ENCODE results near the gene MAFF. TPM values are rescaled to one million over a fixed set of nuclear protein-coding genes. Genes with fewer than 3 reads are reported as not detected.

MAFF gene
- total RNA-seq, 1 experiment from 2014 or later = 6.4 TPM

DNA sequence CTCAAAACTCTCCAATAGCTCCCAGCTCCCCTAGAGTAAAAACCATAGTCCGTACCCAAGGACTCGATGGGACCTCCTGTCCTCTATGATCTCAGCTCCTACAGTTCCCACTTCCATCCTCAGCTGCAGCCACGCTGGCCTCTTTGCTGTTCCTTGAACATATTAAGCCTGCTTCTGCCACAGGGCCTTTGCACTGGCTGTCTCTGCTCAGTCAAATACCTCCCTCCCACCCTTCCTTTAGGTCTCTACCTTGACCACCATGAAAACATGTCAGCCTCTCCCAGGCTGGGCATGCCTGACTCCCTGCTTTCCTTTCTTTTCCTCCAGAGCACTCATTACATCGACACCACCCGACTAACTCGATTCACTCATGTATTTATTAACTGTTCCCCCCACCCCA, 46.5 kb downstream of the MAFF start:
- intact Hi-C loops (cut with micrococcal nuclease; ENCODE audit: unreplicated experiment) = no loop called here
- Histone ChIP-seq H3K36me3 (ENCODE audit: control insufficient read depth, insufficient read depth, low read length) (no peaks in the 10 kb centered on the region), H3K27me3 (ENCODE audit: control insufficient read depth, insufficient read depth, low read length) (no peaks in the 10 kb centered on the region), H3K9me3 (ENCODE audit: control insufficient read depth, insufficient read depth, low read depth, low read length) (no peaks in the 10 kb centered on the region), H3K4me3 (ENCODE audit: low read depth in 2 of 2, low read length in 2 of 2) (no peak overlapping the region), H3K4me1 (ENCODE audit: control insufficient read depth, insufficient read depth, low read length) (no peaks in the 10 kb centered on the region), H3K27ac (ENCODE audit: low read length) (no peak overlapping the region)
- in situ Hi-C loops (cut with HindIII; ENCODE audit: low pct_unique_long_range_greater_than_20kb, low sequenced_read_pairs) = no loop called here
- ATAC-seq = no peak
- DNase-seq (ENCODE audit: low read depth, low spot score) = no peak
- BruUV-seq (replicated peaks) = no TSS peak
- ChIA-PET CTCF (no interaction called here), POLR2A (no interaction called here)
- TF ChIP-seq TCF7L2 (IDR thresholded peaks at IDR 0.05; ENCODE audit: low read depth, low read length) (no peak), SIN3A (IDR thresholded peaks at IDR 0.05; ENCODE audit: borderline replicate concordance, insufficient read depth, low read depth, low read length) (no peak), POLR2AphosphoS5 (IDR thresholded peaks at IDR 0.05; ENCODE audit: low read depth, low read length) (no peak)
- TF ChIP-seq, protein P1, sequence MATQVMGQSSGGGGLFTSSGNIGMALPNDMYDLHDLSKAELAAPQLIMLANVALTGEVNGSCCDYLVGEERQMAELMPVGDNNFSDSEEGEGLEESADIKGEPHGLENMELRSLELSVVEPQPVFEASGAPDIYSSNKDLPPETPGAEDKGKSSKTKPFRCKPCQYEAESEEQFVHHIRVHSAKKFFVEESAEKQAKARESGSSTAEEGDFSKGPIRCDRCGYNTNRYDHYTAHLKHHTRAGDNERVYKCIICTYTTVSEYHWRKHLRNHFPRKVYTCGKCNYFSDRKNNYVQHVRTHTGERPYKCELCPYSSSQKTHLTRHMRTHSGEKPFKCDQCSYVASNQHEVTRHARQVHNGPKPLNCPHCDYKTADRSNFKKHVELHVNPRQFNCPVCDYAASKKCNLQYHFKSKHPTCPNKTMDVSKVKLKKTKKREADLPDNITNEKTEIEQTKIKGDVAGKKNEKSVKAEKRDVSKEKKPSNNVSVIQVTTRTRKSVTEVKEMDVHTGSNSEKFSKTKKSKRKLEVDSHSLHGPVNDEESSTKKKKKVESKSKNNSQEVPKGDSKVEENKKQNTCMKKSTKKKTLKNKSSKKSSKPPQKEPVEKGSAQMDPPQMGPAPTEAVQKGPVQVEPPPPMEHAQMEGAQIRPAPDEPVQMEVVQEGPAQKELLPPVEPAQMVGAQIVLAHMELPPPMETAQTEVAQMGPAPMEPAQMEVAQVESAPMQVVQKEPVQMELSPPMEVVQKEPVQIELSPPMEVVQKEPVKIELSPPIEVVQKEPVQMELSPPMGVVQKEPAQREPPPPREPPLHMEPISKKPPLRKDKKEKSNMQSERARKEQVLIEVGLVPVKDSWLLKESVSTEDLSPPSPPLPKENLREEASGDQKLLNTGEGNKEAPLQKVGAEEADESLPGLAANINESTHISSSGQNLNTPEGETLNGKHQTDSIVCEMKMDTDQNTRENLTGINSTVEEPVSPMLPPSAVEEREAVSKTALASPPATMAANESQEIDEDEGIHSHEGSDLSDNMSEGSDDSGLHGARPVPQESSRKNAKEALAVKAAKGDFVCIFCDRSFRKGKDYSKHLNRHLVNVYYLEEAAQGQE (IDR thresholded peaks at IDR 0.05; ENCODE audit: insufficient read depth in 1 of 2, low read depth in 2 of 2, low read length in 1 of 2) = no peak
- TF ChIP-seq, protein P2, sequence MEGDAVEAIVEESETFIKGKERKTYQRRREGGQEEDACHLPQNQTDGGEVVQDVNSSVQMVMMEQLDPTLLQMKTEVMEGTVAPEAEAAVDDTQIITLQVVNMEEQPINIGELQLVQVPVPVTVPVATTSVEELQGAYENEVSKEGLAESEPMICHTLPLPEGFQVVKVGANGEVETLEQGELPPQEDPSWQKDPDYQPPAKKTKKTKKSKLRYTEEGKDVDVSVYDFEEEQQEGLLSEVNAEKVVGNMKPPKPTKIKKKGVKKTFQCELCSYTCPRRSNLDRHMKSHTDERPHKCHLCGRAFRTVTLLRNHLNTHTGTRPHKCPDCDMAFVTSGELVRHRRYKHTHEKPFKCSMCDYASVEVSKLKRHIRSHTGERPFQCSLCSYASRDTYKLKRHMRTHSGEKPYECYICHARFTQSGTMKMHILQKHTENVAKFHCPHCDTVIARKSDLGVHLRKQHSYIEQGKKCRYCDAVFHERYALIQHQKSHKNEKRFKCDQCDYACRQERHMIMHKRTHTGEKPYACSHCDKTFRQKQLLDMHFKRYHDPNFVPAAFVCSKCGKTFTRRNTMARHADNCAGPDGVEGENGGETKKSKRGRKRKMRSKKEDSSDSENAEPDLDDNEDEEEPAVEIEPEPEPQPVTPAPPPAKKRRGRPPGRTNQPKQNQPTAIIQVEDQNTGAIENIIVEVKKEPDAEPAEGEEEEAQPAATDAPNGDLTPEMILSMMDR (IDR thresholded peaks at IDR 0.05) = no peak

DNA sequence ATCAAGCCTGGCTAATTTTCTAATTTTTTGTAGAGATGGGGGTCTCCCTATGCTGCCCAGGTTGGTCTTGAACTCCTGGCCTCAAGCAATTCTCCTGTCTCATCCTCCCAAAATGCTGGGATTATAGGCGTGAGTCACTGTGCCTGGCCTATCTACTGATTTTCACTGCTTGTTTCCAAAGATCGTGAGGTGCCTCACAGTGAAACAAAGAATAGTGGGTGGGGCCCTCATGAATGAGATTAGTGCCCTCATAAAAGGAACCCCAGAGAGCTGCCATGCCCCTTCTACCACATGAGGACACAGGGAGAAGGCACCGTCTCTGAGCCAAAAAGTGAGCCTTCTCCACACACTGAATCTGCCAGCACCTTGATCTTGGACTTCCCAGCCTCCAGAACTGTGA, 47.5 kb downstream of the MAFF start:
- no peak for ATAC-seq
- TF ChIP-seq, protein P1 (IDR thresholded peaks at IDR 0.05; ENCODE audit: insufficient read depth in 1 of 2, low read depth in 2 of 2, low read length in 1 of 2) = no peak
- no peak for TF ChIP-seq SIN3A (IDR thresholded peaks at IDR 0.05; ENCODE audit: borderline replicate concordance, insufficient read depth, low read depth, low read length)
- no peak for TF ChIP-seq TCF7L2 (IDR thresholded peaks at IDR 0.05; ENCODE audit: low read depth, low read length)
- TF ChIP-seq, protein P2 (IDR thresholded peaks at IDR 0.05) = no peak
- no peak for TF ChIP-seq POLR2AphosphoS5 (IDR thresholded peaks at IDR 0.05; ENCODE audit: low read depth, low read length)
- ChIA-PET CTCF (interaction anchor here (0.9 kb wide), 1 partner anchor 12 kb away, joined by 3 read pairs; no protein-coding TSS in a partner anchor), POLR2A (no interaction called here)
- Histone ChIP-seq H3K36me3 (ENCODE audit: control insufficient read depth, insufficient read depth, low read length) (no peaks in the 10 kb centered on the region), H3K9me3 (ENCODE audit: control insufficient read depth, insufficient read depth, low read depth, low read length) (no peaks in the 10 kb centered on the region), H3K4me1 (ENCODE audit: control insufficient read depth, insufficient read depth, low read length) (no peaks in the 10 kb centered on the region), H3K27ac (ENCODE audit: low read length) (no peak overlapping the region), H3K4me3 (ENCODE audit: low read depth in 2 of 2, low read length in 2 of 2) (no peak overlapping the region), H3K27me3 (ENCODE audit: control insufficient read depth, insufficient read depth, low read length) (no peaks in the 10 kb centered on the region)
- in situ Hi-C loops (cut with HindIII; ENCODE audit: low pct_unique_long_range_greater_than_20kb, low sequenced_read_pairs) = no loop called here
- no TSS peak for BruUV-seq (replicated peaks)
- intact Hi-C loops (cut with micrococcal nuclease; ENCODE audit: unreplicated experiment) = no loop called here
- DNase-seq (ENCODE audit: low read depth, low spot score) = no peak

All from Panc1 (cell line).